Keratinocyte (primary cell): ENCODE data around the gene SALL3. TPM values are rescaled to one million over a fixed set of nuclear protein-coding genes. Genes with fewer than 3 reads are reported as not detected.

ENCODE experiments used
- DNase-seq: peaks from one replicate; pipeline ENCODE4 v3.0.0-alpha.2; 2011; ENCODE audit warnings: low read depth, missing footprints, low spot score
- FAIRE-seq: peaks from 2 replicates; lab custom pipeline; 2011; peaks lifted over from hg19 to GRCh38; lab: Jason Lieb, UNC
- H2AFZ ChIP-seq: 2 replicates; pipeline ENCODE4 v1.6.0; 2012; ENCODE audit warnings: low read length, control low read depth, inconsistent platforms; ENCODE audit not compliant: control insufficient read depth
- H3K27ac ChIP-seq: 2 replicates; pipeline ENCODE4 v1.5.1; 2011; ENCODE audit warnings: low read length; ENCODE audit not compliant: control insufficient read depth, insufficient read depth
- H3K27me3 ChIP-seq: 3 replicates; pipeline ENCODE4 v1.6.0; 2011; ENCODE audit warnings: low read length; ENCODE audit not compliant: control insufficient read depth, insufficient read depth; ENCODE audit errors: extremely low read depth
- H3K36me3 ChIP-seq, 2 experiments: 2 replicates in 1 of 2; 3 replicates in 1 of 2; pipeline ENCODE4 v1.5.1; 2011; ENCODE audit warnings: low read length in 2 of 2, mild to moderate bottlenecking in 1 of 2; ENCODE audit not compliant: control insufficient read depth in 2 of 2, insufficient read depth in 2 of 2; ENCODE audit errors: extremely low read depth in 1 of 2
- H3K4me1 ChIP-seq: 3 replicates; pipeline ENCODE4 v1.5.1; 2011; ENCODE audit warnings: low read length; ENCODE audit not compliant: control insufficient read depth, insufficient read depth; ENCODE audit errors: extremely low read depth
- H3K4me2 ChIP-seq: 3 replicates; pipeline ENCODE4 v1.6.0; 2011; ENCODE audit warnings: low read depth, low read length; ENCODE audit not compliant: control insufficient read depth, insufficient read depth; ENCODE audit errors: extremely low read depth
- H3K4me3 ChIP-seq, 3 experiments: fragments of 200-600 bp in 1 of 3; sonication (generic) in 1 of 3; 2 replicates in 2 of 3; 3 replicates in 1 of 3; pipeline ENCODE4 v1.5.1; 2011 to 2016; ENCODE audit warnings: low read length in 3 of 3, mild to moderate bottlenecking in 3 of 3, control low read depth in 2 of 3, inconsistent platforms in 1 of 3, low read depth in 1 of 3, mixed read lengths in 1 of 3, mixed run types in 1 of 3, moderate library complexity in 1 of 3; ENCODE audit not compliant: control insufficient read depth in 2 of 3, insufficient read depth in 2 of 3; ENCODE audit errors: extremely low read depth in 1 of 3
- H3K79me2 ChIP-seq: 2 replicates; pipeline ENCODE4 v1.6.0; 2012; ENCODE audit warnings: low read length; ENCODE audit not compliant: control insufficient read depth, insufficient read depth
- H3K9ac ChIP-seq: 3 replicates; pipeline ENCODE4 v1.6.0; 2011; ENCODE audit warnings: low read length; ENCODE audit not compliant: control insufficient read depth, insufficient read depth; ENCODE audit errors: extremely low read depth
- H3K9me1 ChIP-seq: 3 replicates; pipeline ENCODE4 v1.6.0; 2011; ENCODE audit warnings: low read length; ENCODE audit not compliant: control insufficient read depth, insufficient read depth; ENCODE audit errors: extremely low read depth
- H3K9me3 ChIP-seq: 2 replicates; pipeline ENCODE4 v1.5.1; 2012; ENCODE audit warnings: low read depth, low read length; ENCODE audit not compliant: control insufficient read depth
- H4K20me1 ChIP-seq: 3 replicates; pipeline ENCODE4 v1.6.0; 2011; ENCODE audit warnings: low read length; ENCODE audit not compliant: control insufficient read depth, insufficient read depth; ENCODE audit errors: extremely low read depth
- EZH2 ChIP-seq: IDR thresholded peaks from one replicate; pipeline ENCODE4 v1.6.1; 2012; ENCODE audit warnings: inconsistent platforms, mild to moderate bottlenecking, low read length, moderate library complexity
- dilution Hi-C: fragments of 300-500 bp; cut with MboI; formaldehyde crosslinking; loops from one replicate; pipeline ENCODE4 v1.7.0; 2020; ENCODE audit warnings: low sequenced_read_pairs; ENCODE audit not compliant: extremely low pct_ligation_motif_present
- polyA plus RNA-seq, 5 experiments: library from polyadenylated mRNA; depleted of rRNA in 3 of 5; stranded (reverse) in 3 of 5; stranded (forward) in 1 of 5; unstranded in 1 of 5; fragments of >200 nt; gene quantifications; 1 replicate in 1 of 5; 2 replicates in 3 of 5; 3 replicates in 1 of 5; pipeline versions ENCODE4 v1.2.1 to v1.2.3, GENCODE V29; 2011 to 2012; ENCODE audit warnings: missing spikeins in 2 of 5, low read depth in 1 of 5, low replicate concordance in 1 of 5
- TF ChIP-seq, protein P1 (sequence below), 3 experiments: IDR thresholded peaks in 1 of 3; conservative IDR thresholded peaks in 1 of 3; optimal IDR thresholded peaks in 1 of 3; 2 replicates in 2 of 3; 3 replicates in 1 of 3; pipeline versions ENCODE3 to v1.5.1; 2011; ENCODE audit warnings: low read length in 3 of 3, mild to moderate bottlenecking in 3 of 3, moderate library complexity in 2 of 3, control low read depth in 1 of 3, inconsistent platforms in 1 of 3; ENCODE audit not compliant: insufficient read depth in 2 of 3; ENCODE audit errors: extremely low read depth in 1 of 3

Gene SALL3
- polyA plus RNA-seq, 1 donor (not counting 4 experiments of a cell fraction or from before 2014, with no cell fraction given), result not detected

DNA sequence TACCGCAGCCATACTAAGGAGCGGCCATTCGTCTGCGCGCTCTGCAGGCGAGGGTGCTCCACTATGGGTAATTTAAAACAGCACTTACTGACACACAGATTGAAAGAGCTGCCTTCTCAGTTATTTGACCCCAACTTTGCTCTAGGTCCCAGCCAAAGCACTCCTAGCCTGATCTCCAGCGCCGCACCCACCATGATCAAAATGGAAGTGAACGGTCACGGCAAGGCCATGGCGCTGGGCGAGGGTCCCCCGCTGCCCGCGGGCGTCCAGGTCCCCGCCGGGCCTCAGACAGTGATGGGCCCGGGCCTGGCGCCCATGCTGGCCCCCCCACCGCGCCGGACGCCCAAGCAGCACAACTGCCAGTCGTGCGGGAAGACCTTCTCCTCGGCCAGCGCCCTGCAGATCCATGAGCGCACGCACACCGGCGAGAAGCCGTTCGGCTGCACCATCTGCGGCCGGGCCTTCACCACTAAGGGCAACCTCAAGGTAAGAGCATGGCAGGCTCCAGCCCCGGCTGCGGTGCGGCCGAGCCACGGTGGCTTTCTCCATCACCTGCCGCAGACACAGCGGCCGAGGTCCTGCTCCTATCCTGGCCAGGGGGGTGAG lies 15.5 kb downstream of the SALL3 start:
- dilution Hi-C loops, result no loop called here
- H2AFZ ChIP-seq, result no peak overlapping the region
- no peaks in the 10 kb centered on the region for H3K4me1 ChIP-seq
- no peaks in the 10 kb centered on the region for H4K20me1 ChIP-seq
- H3K79me2 ChIP-seq, result no peaks in the 10 kb centered on the region
- no peak overlapping the region for H3K4me2 ChIP-seq
- no peaks in the 10 kb centered on the region for H3K36me3 ChIP-seq
- H3K4me3 ChIP-seq, result no peak overlapping the region
- H3K9ac ChIP-seq, result no peak overlapping the region
- TF ChIP-seq, protein P1, sequence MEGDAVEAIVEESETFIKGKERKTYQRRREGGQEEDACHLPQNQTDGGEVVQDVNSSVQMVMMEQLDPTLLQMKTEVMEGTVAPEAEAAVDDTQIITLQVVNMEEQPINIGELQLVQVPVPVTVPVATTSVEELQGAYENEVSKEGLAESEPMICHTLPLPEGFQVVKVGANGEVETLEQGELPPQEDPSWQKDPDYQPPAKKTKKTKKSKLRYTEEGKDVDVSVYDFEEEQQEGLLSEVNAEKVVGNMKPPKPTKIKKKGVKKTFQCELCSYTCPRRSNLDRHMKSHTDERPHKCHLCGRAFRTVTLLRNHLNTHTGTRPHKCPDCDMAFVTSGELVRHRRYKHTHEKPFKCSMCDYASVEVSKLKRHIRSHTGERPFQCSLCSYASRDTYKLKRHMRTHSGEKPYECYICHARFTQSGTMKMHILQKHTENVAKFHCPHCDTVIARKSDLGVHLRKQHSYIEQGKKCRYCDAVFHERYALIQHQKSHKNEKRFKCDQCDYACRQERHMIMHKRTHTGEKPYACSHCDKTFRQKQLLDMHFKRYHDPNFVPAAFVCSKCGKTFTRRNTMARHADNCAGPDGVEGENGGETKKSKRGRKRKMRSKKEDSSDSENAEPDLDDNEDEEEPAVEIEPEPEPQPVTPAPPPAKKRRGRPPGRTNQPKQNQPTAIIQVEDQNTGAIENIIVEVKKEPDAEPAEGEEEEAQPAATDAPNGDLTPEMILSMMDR (optimal IDR thresholded peaks at IDR 0.05 in 1 of 3, IDR thresholded peaks at IDR 0.05 in 1 of 3, conservative IDR thresholded peaks at IDR 0.05 in 1 of 3; ENCODE audit: extremely low read depth in 1 of 3, insufficient read depth in 2 of 3, low read length in 3 of 3), result no peak
- no peak for TF ChIP-seq EZH2
- peaks cover 4% of the 10 kb centered on the region for H3K9me3 ChIP-seq
- DNase-seq, result no peak
- no peaks in the 10 kb centered on the region for H3K9me1 ChIP-seq
- H3K27ac ChIP-seq, result no peak overlapping the region
- no peaks in the 10 kb centered on the region for H3K27me3 ChIP-seq
- FAIRE-seq, result no peak

DNA sequence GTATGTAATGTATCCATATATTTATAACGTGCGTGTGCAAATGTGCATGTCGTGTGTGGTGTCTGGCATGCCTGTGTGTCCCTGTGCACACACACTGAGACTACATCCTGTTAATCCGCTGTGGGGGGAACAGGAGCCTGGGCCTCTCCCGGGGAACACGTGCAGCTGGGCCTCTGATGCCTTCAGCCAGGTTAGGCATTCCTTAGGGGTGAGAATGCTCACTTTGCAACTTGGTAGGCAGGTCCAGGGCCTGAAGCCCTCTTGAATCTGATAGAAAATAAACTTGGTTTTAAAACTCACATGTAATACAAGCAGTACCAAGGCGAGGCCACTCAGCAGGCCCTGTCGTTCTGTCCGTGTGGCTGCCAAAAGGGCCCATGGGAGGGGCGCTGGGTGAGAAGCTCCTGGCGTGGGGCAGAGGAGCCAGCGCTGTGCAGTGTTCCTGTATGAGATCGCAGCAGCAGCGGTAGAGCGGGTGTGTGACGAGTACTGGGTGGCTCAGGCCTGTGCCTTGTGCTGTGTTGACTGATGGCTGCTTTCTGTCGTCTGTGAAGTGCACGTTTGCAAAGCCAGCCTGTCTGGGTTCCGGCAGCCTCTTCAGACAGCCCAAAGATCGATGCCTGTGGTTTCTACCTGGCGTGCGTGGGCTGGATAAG lies 16.2 kb downstream of the SALL3 start:
- no peaks in the 10 kb centered on the region for H3K4me1 ChIP-seq
- no peaks in the 10 kb centered on the region for H3K79me2 ChIP-seq
- H3K27ac ChIP-seq, result no peak overlapping the region
- dilution Hi-C loops, result no loop called here
- no peaks in the 10 kb centered on the region for H4K20me1 ChIP-seq
- H3K9me1 ChIP-seq, result no peaks in the 10 kb centered on the region
- H3K9ac ChIP-seq, result no peak overlapping the region
- H3K9me3 ChIP-seq, result peaks cover 4% of the 10 kb centered on the region
- DNase-seq (no peak), FAIRE-seq (no peak)
- H3K36me3 ChIP-seq, result no peaks in the 10 kb centered on the region
- no peak overlapping the region for H2AFZ ChIP-seq
- H3K4me3 ChIP-seq, result no peak overlapping the region
- TF ChIP-seq, protein P1 (optimal IDR thresholded peaks at IDR 0.05 in 1 of 3, IDR thresholded peaks at IDR 0.05 in 1 of 3, conservative IDR thresholded peaks at IDR 0.05 in 1 of 3; ENCODE audit: extremely low read depth in 1 of 3, insufficient read depth in 2 of 3, low read length in 3 of 3), result no peak
- TF ChIP-seq EZH2, result no peak
- H3K4me2 ChIP-seq, result no peak overlapping the region
- no peaks in the 10 kb centered on the region for H3K27me3 ChIP-seq
